Measurements from ENCODE around the gene RETREG1. TPM values are rescaled to one million over a fixed set of nuclear protein-coding genes. Genes with fewer than 3 reads are reported as not detected.
"Not testable (repeated sequence)": the region's sequence is repeated elsewhere in the genome, so short reads cannot be mapped to it uniquely, and the experiment has no call there.

The RETREG1 gene
- total and polyA plus RNA-seq, 9 donors: 1.0 to 20.0 (median 4.0) TPM

DNA sequence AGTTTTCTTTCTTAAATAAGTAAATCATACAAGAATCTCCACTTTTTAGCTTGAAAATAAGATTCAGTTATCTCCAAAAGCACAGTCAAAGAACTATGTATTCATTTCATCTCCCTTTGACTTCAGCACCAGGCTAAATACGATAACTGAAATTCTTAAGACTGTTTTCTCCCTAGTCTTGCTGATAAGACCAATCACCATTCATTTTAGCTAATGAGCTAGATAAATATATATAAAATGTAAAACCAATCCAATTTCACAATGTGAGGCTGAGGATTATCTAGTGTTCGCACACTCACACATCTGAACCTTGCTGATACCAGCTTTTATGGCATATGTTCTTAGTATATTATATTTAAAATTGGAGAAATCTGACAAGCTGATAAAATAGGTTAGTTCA, 133.9 kb downstream of the RETREG1 start:
- Histone ChIP-seq H3K4me3 (no peak overlapping the region), H3K9me3 (no peaks in the 10 kb centered on the region), H3K36me3 (no peaks in the 10 kb centered on the region), H3K4me1 (ENCODE audit: insufficient read depth) (no peaks in the 10 kb centered on the region), H3K27me3 (no peaks in the 10 kb centered on the region), H3K27ac (no peak overlapping the region)
- no peak for DNase-seq
- intact Hi-C loops (cut with DNase I): loop anchor here in 2 of 4 donors (10.0 kb wide), 2 partner anchors 302 to 722 kb away; no protein-coding TSS in a partner anchor
- TF ChIP-seq EP300 (IDR thresholded peaks at IDR 0.05) (no peak), CTCF (IDR thresholded peaks at IDR 0.05) (no peak), POLR2A (IDR thresholded peaks at IDR 0.05) (no peak)
- 23 to 35% (median 27%) methylated on average over 2 of the region's 2 CpGs for WGBS, 3 donors

- Histone ChIP-seq H3K36me3 (no peaks in the 10 kb centered on the region), H3K27ac (no peak overlapping the region), H3K27me3 (no peaks in the 10 kb centered on the region), H3K9me3 (no peaks in the 10 kb centered on the region), H3K4me1 (ENCODE audit: insufficient read depth) (no peaks in the 10 kb centered on the region), H3K4me3 (no peak overlapping the region)
- no peak for TF ChIP-seq CTCF (IDR thresholded peaks at IDR 0.05)
- no peak for TF ChIP-seq EP300 (IDR thresholded peaks at IDR 0.05)
- no peak for TF ChIP-seq POLR2A (IDR thresholded peaks at IDR 0.05)
- no peak for DNase-seq
- WGBS, 3 donors: 72 to 93% (median 73%) methylated on average over 6 of the region's 6 CpGs
- intact Hi-C loops (cut with DNase I): loop anchor here in 2 of 4 donors (10.0 kb wide), 2 partner anchors 304 to 724 kb away; no protein-coding TSS in a partner anchor
Observed at GRCh38 chr5:16480821-16481538, 135.8 kb downstream of the RETREG1 start.

- Histone ChIP-seq H3K36me3 (no peaks in the 10 kb centered on the region), H3K27ac (no peak overlapping the region), H3K4me3 (no peak overlapping the region), H3K4me1 (ENCODE audit: insufficient read depth) (no peaks in the 10 kb centered on the region), H3K9me3 (no peaks in the 10 kb centered on the region), H3K27me3 (no peaks in the 10 kb centered on the region)
- no peak for TF ChIP-seq EP300 (IDR thresholded peaks at IDR 0.05)
- no peak for TF ChIP-seq CTCF (IDR thresholded peaks at IDR 0.05)
- no peak for TF ChIP-seq POLR2A (IDR thresholded peaks at IDR 0.05)
- intact Hi-C loops (cut with DNase I): loop anchor here in 2 of 4 donors (10.0 kb wide), 2 partner anchors 305 to 725 kb away; no protein-coding TSS in a partner anchor
- DNase-seq: no peak
Observed at GRCh38 chr5:16480144-16480543, 136.7 kb downstream of the RETREG1 start.

- Histone ChIP-seq H3K36me3 (no peaks in the 10 kb centered on the region), H3K27me3 (no peaks in the 10 kb centered on the region), H3K4me3 (no peak overlapping the region), H3K9me3 (no peaks in the 10 kb centered on the region), H3K4me1 (ENCODE audit: insufficient read depth) (no peaks in the 10 kb centered on the region), H3K27ac (no peak overlapping the region)
- 7 to 29% (median 9%) methylated on average over 3 of the region's 3 CpGs for WGBS, 3 donors
- intact Hi-C loops (cut with DNase I): no loop called here
- no peak for TF ChIP-seq POLR2A (IDR thresholded peaks at IDR 0.05)
- TF ChIP-seq EP300 (IDR thresholded peaks at IDR 0.05): no peak
- TF ChIP-seq CTCF (IDR thresholded peaks at IDR 0.05): no peak
- no peak for DNase-seq
Observed at GRCh38 chr5:16477541-16477940, 139.3 kb downstream of the RETREG1 start.

GRCh38 chr5:16476417-16476816, 140.4 kb downstream of the RETREG1 start:
- H3K4me1 ChIP-seq (ENCODE audit: insufficient read depth); DNase-seq; H3K36me3 ChIP-seq; intact Hi-C loops (cut with DNase I); H3K27me3 ChIP-seq; H3K9me3 ChIP-seq; H3K4me3 ChIP-seq; H3K27ac ChIP-seq: not testable (repeated sequence)
- 92 to 97% (median 94%) methylated on average over 3 of the region's 3 CpGs for WGBS, 3 donors
